Uterus (tissue), 4 donors: ENCODE measurements around the gene GNB1. TPM values are rescaled to one million over a fixed set of nuclear protein-coding genes. Genes with fewer than 3 reads are reported as not detected.
A peak's percentile ranks its signal among the peaks of the same experiment; 100 is the strongest.

ENCODE experiments used
- DNase-seq, 2 donors: peaks; one replicate each; pipeline ENCODE4 v3.0.0-alpha.2; 2019 to 2020
- H3K27ac ChIP-seq, 2 donors: fragments of 200-600 bp; sonication (generic); 1 replicate in 1 of 2; 2 replicates in 1 of 2; pipeline ENCODE4 v1.5.1; 2016 to 2018
- H3K27me3 ChIP-seq, 2 donors: fragments of 200-600 bp; sonication (generic); one replicate each; pipeline ENCODE4 v1.5.1; 2018 to 2019; ENCODE audit warnings: control low read depth in 1 of 2
- H3K36me3 ChIP-seq, 2 donors: fragments of 200-600 bp; sonication (generic); one replicate each; pipeline ENCODE4 v1.5.1; 2019; ENCODE audit warnings: control low read depth in 1 of 2
- H3K4me1 ChIP-seq, 2 donors: fragments of 200-600 bp; sonication (generic); one replicate each; pipeline ENCODE4 v1.5.1; 2018 to 2019; ENCODE audit warnings: control low read depth in 1 of 2
- H3K4me3 ChIP-seq, 2 donors: fragments of 200-600 bp; sonication (generic); 1 replicate in 1 of 2; 2 replicates in 1 of 2; pipeline ENCODE4 v1.5.1; 2018 to 2019; ENCODE audit warnings: mild to moderate bottlenecking in 1 of 2
- H3K9me3 ChIP-seq, 2 donors: fragments of 200-600 bp; sonication (generic); one replicate each; pipeline ENCODE4 v1.5.1; 2019; ENCODE audit warnings: control low read depth in 1 of 2
- CTCF ChIP-seq, 4 experiments: fragments of 200-600 bp in 2 of 4; fragments of 450-650 bp in 2 of 4; sonication (generic) in 2 of 4; IDR thresholded peaks; one replicate each; pipeline ENCODE4 v1.5.1; 2016 to 2019; ENCODE audit warnings: antibody characterized with exemption in 4 of 4, mild to moderate bottlenecking in 2 of 4, moderate library complexity in 1 of 4
- POLR2A ChIP-seq, 2 donors: fragments of 450-650 bp; IDR thresholded peaks; one replicate each; pipeline ENCODE4 v1.6.1; 2016; ENCODE audit warnings: antibody characterized with exemption in 2 of 2, mild to moderate bottlenecking in 1 of 2, moderate library complexity in 1 of 2
- intact Hi-C: fragments of 100-400 bp; cut with DNase I; formaldehyde crosslinking; loops from one replicate; pipeline ENCODE4 v1.15.1; 2023; ENCODE audit warnings: low total_unique reads
- total RNA-seq, 4 donors: library from RNA; depleted of rRNA in 3 of 4; stranded (reverse); fragments of >200 nt in 3 of 4; gene quantifications; one replicate each; pipeline versions ENCODE4 v1.1.0 to v1.2.4, GENCODE V29; 2014 to 2023
- donor health status: DM: yes; HTN: yes; CAD: no.

The GNB1 gene
- total RNA-seq, 4 donors from 2014 or later, result 50.2 to 320 (median 104) TPM

- TF ChIP-seq POLR2A (IDR thresholded peaks at IDR 0.05) (no peak), CTCF (IDR thresholded peaks at IDR 0.05) (no peak)
- Histone ChIP-seq H3K27ac (no peak overlapping the region), H3K27me3 (no peaks in the 10 kb centered on the region), H3K4me1 (peaks cover 5 to 19% of the 10 kb centered on the region in 2 donors), H3K4me3 (no peak overlapping the region), H3K9me3 (no peaks in the 10 kb centered on the region), H3K36me3 (no peaks in the 10 kb centered on the region)
- no peak for DNase-seq
- intact Hi-C loops, result no loop called here
Observed at GRCh38 chr1:1893291-1893985, 2.6 kb upstream of the GNB1 start.

- intact Hi-C loops, result no loop called here
- no peaks in the 10 kb centered on the region for H3K9me3 ChIP-seq
- no peaks in the 10 kb centered on the region for H3K27me3 ChIP-seq
- peaks cover 5 to 19% of the 10 kb centered on the region in 2 donors for H3K4me1 ChIP-seq
- H3K4me3 ChIP-seq, result no peak overlapping the region
- no peaks in the 10 kb centered on the region for H3K36me3 ChIP-seq
- peak overlapping the region; percentile 97 to 99 for H3K27ac ChIP-seq
- DNase-seq, result no peak
- TF ChIP-seq POLR2A (IDR thresholded peaks at IDR 0.05) (no peak), CTCF (IDR thresholded peaks at IDR 0.05) (no peak)
Observed at GRCh38 chr1:1892763-1893120, 1.9 kb upstream of the GNB1 start.

GRCh38 chr1:1892079-1892762, 1.3 kb upstream of the GNB1 start:
- intact Hi-C loops, result no loop called here
- H3K4me1 ChIP-seq, result peaks cover 9 to 19% of the 10 kb centered on the region in 2 donors
- H3K4me3 ChIP-seq, result peak overlapping the region; percentile 74 to 93
- no peak for DNase-seq
- H3K36me3 ChIP-seq, result no peaks in the 10 kb centered on the region
- peak overlapping the region; percentile 97 to 99 for H3K27ac ChIP-seq
- TF ChIP-seq POLR2A (IDR thresholded peaks at IDR 0.05) (no peak), CTCF (IDR thresholded peaks at IDR 0.05) (no peak)
- no peaks in the 10 kb centered on the region for H3K9me3 ChIP-seq
- H3K27me3 ChIP-seq, result no peaks in the 10 kb centered on the region

GRCh38 chr1:1891349-1892078, 627 bp upstream of the GNB1 start:
- H3K4me3 ChIP-seq, result peak overlapping the region; percentile 74 to 93
- peaks cover 10 to 19% of the 10 kb centered on the region in 2 donors for H3K4me1 ChIP-seq
- H3K36me3 ChIP-seq, result no peaks in the 10 kb centered on the region
- H3K27ac ChIP-seq, result peak overlapping the region; percentile 97 to 99
- TF ChIP-seq POLR2A (IDR thresholded peaks at IDR 0.05), result peak in 1 of 2 donors; percentile 22
- no peak for TF ChIP-seq CTCF (IDR thresholded peaks at IDR 0.05)
- intact Hi-C loops, result no loop called here
- H3K9me3 ChIP-seq, result no peaks in the 10 kb centered on the region
- DNase-seq, result peak; percentile 71 to 76
- no peaks in the 10 kb centered on the region for H3K27me3 ChIP-seq
